ENCODE results near the gene SH3BGR.
A peak's percentile ranks its signal among the peaks of the same experiment; 100 is the strongest.
"Not testable (repeated sequence)": the region's sequence is repeated elsewhere in the genome, so short reads cannot be mapped to it uniquely, and the experiment has no call there.

The SH3BGR gene

GRCh38 chr21:39527664-39528381 lies 76.1 kb downstream of the SH3BGR start:
- TF ChIP-seq JUND (IDR thresholded peaks at IDR 0.05; ENCODE audit: low read depth), result no peak
- no peak for DNase-seq (ENCODE audit: low read depth in 1 of 2, low spot score in 1 of 2)
- in situ Hi-C loops (cut with HindIII; ENCODE audit: low pct_unique_long_range_greater_than_20kb, low sequenced_read_pairs), result no loop called here

DNA sequence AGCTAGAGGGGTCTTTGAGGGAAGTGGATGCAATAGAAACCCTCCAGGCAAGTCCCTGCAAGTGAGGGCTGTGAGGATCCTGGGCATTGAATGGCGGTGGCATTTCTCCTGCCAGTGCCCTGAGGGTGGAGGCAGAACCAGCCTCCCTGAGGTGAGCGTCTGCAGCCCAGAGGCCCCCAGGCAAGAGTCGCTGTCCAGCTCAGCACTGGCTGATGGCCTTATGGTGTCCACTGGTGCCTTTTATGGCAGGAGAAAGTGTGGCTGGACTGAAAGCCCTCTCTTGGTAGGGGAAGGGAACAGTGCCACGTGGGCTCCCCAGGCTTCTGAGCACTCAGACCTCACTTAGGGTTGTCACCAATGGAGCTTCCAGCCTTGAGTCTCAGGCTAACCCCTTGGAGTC lies 77.3 kb downstream of the SH3BGR start:
- peak; percentile 23 to 57 for DNase-seq (ENCODE audit: low read depth in 1 of 2, low spot score in 1 of 2)
- no peak for TF ChIP-seq JUND (IDR thresholded peaks at IDR 0.05; ENCODE audit: low read depth)
- in situ Hi-C loops (cut with HindIII; ENCODE audit: low pct_unique_long_range_greater_than_20kb, low sequenced_read_pairs), result no loop called here

DNA sequence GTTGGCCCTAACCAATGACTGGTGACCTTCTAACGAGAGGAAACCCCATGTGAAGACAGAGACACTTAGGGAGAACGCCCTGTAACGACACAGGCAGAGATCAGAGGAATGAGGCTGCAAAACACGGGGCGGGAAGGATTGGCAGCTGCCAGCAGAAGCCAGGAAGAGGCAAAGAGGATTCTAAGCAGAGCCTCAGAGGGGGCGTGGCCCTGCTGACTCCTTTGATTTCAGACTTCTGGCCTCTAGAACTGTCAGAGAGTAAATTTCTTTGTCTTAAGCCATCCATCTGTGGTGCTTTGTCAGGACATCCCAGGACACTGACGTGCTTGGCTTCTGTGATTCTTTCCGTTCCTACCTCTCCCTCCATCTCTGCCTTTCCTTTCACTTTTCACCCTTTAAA lies 79.3 kb downstream of the SH3BGR start:
- no peak for TF ChIP-seq JUND (IDR thresholded peaks at IDR 0.05; ENCODE audit: low read depth)
- DNase-seq (ENCODE audit: low read depth in 1 of 2, low spot score in 1 of 2), result no peak
- in situ Hi-C loops (cut with HindIII; ENCODE audit: low pct_unique_long_range_greater_than_20kb, low sequenced_read_pairs), result no loop called here

- TF ChIP-seq JUND (IDR thresholded peaks at IDR 0.05; ENCODE audit: low read depth), result no peak
- peak in 1 of 2 experiments; percentile 27 for DNase-seq (ENCODE audit: low read depth in 1 of 2, low spot score in 1 of 2)
- in situ Hi-C loops (cut with HindIII; ENCODE audit: low pct_unique_long_range_greater_than_20kb, low sequenced_read_pairs), result no loop called here
These were observed 80.1 kb downstream of the SH3BGR start for GRCh38 chr21:39531840-39532239.

- in situ Hi-C loops (cut with HindIII; ENCODE audit: low pct_unique_long_range_greater_than_20kb, low sequenced_read_pairs), result no loop called here
- no peak for DNase-seq (ENCODE audit: low read depth in 1 of 2, low spot score in 1 of 2)
- TF ChIP-seq JUND (IDR thresholded peaks at IDR 0.05; ENCODE audit: low read depth), result no peak
These were observed 82.0 kb downstream of the SH3BGR start for GRCh38 chr21:39533545-39534380.

DNA sequence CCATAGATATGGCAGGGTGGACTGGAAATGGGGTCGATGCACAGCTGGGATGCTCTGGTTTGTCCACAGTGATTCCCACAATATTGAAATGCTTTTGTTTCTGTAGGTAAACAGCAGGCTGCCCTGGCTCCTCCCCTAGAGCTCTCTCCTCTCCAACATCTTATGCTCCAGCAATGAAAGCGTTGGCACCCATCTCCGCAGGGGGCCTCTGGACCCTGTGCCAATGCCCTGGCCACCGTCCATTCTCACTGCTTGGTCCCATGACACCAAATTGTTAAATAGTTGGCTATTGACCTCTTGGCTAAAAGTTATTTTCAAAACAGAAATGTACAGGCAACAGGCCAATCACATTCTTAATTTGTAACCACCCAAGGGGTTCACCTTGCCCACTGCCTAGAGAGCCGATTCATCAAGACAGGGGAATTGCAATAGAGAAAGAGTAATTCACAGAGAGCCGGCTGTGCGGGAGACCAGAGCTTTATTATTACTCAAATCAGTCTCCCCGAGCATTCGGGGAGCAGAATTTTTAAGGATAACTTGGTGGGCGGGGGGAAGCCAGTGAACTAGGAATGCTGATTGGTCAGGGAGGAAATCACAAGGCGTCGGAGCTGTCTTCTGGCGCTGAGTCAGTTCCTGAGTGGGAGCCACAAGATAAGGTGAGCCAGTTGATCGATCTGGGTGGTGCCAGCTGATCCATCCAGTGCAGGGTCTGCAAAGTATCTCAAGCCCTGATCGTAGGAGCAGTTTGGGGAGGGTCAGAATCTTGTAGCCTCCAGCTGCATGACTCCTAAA lies 84.1 kb downstream of the SH3BGR start:
- no peak for TF ChIP-seq JUND (IDR thresholded peaks at IDR 0.05; ENCODE audit: low read depth)
- in situ Hi-C loops (cut with HindIII; ENCODE audit: low pct_unique_long_range_greater_than_20kb, low sequenced_read_pairs), result no loop called here
- DNase-seq (ENCODE audit: low read depth in 1 of 2, low spot score in 1 of 2), result no peak

DNA sequence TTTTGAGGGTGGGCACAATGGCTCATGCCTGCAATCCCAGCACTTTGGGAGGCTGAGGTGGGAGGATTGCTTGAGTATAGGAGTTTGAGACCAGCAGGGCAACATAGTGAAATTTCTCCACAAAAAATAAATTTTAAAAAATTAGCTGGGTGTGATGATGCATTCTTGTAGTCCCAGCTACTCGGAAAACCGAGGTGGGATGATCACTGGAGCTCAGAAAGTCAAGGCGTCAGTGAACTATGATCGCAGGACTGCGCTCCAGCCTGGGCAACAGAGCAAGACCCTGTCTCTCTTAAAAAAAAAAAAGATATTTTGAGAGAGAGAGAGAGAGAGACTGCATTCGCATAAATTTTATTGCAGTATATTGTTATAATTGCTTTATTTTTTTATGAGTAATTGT lies 85.1 kb downstream of the SH3BGR start:
- no peak for DNase-seq (ENCODE audit: low read depth in 1 of 2, low spot score in 1 of 2)
- in situ Hi-C loops (cut with HindIII; ENCODE audit: low pct_unique_long_range_greater_than_20kb, low sequenced_read_pairs), result no loop called here
- TF ChIP-seq JUND (IDR thresholded peaks at IDR 0.05; ENCODE audit: low read depth), result no peak

DNA sequence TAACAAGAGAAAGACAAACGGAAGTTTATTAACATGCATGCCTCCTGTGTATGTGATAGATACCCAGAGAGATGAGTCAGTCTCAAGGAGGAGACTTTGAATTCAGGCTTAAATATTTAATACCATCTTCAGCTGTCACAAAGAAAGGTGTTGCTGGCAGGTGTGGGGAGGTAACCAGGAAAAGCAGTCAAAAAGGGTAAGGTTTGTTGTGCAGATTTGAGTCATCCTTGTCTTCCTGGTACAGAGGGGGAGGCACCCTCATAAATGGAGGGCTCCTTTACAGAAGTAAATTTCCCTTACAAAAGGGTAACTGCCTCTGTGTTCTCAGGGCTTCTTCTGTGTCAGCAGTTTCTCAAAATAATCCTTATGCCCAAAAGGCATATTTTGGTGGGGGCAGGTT lies 85.8 kb downstream of the SH3BGR start:
- in situ Hi-C loops (cut with HindIII; ENCODE audit: low pct_unique_long_range_greater_than_20kb, low sequenced_read_pairs), result no loop called here
- TF ChIP-seq JUND (IDR thresholded peaks at IDR 0.05; ENCODE audit: low read depth), result no peak
- DNase-seq (ENCODE audit: low read depth in 1 of 2, low spot score in 1 of 2), result no peak

GRCh38 chr21:39538453-39539042 lies 86.8 kb downstream of the SH3BGR start:
- TF ChIP-seq JUND (IDR thresholded peaks at IDR 0.05; ENCODE audit: low read depth), result no peak
- no peak for DNase-seq (ENCODE audit: low read depth in 1 of 2, low spot score in 1 of 2)
- in situ Hi-C loops (cut with HindIII; ENCODE audit: low pct_unique_long_range_greater_than_20kb, low sequenced_read_pairs), result no loop called here

GRCh38 chr21:39540367-39540766 lies 88.6 kb downstream of the SH3BGR start:
- in situ Hi-C loops (cut with HindIII; ENCODE audit: low pct_unique_long_range_greater_than_20kb, low sequenced_read_pairs); DNase-seq (ENCODE audit: low read depth in 1 of 2, low spot score in 1 of 2): not testable (repeated sequence)

DNA sequence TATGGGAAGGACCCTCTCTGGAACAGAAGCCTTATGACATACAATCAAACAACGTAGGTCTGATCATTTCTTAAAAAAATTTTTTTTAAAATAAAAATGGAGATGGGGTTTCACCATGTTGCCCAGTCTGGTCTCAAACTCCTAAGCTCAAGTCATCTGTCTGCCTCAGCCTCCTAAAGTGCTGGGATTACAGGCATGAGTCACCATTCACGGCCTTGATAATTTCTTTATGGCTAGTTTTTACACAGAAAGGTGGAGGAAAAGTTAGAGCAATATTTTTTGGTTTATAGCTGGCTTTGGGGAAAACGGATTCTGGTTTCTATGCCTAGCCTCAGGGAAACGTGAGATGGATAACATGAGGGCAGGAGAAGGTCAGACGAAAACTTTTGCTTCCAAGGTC lies 91.0 kb downstream of the SH3BGR start:
- no peak for DNase-seq (ENCODE audit: low read depth in 1 of 2, low spot score in 1 of 2)
- in situ Hi-C loops (cut with HindIII; ENCODE audit: low pct_unique_long_range_greater_than_20kb, low sequenced_read_pairs), result no loop called here
- no peak for TF ChIP-seq JUND (IDR thresholded peaks at IDR 0.05; ENCODE audit: low read depth)

DNA sequence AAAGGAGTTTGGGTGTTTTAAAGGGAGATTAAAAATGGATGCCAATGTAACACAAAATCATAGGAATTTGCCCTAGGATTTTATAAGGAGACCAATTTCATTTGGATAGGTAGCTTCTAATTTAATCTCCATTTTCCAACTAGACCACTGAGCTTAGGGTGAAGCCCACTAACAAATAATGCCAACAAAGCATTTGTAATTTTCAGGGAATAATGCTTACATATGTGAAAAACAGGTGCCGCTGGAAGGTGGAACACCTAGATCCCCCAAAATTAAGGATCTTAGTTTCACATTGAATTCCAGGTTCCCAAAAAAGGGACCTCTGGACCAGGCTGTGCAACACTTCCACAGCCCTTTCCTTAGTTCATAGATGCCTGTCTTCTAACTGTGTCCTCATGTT lies 94.8 kb downstream of the SH3BGR start:
- in situ Hi-C loops (cut with HindIII; ENCODE audit: low pct_unique_long_range_greater_than_20kb, low sequenced_read_pairs), result no loop called here
- no peak for TF ChIP-seq JUND (IDR thresholded peaks at IDR 0.05; ENCODE audit: low read depth)
- DNase-seq (ENCODE audit: low read depth in 1 of 2, low spot score in 1 of 2), result no peak
